ENCODE measurements around the gene GTF2H4.

Gene GTF2H4

DNA sequence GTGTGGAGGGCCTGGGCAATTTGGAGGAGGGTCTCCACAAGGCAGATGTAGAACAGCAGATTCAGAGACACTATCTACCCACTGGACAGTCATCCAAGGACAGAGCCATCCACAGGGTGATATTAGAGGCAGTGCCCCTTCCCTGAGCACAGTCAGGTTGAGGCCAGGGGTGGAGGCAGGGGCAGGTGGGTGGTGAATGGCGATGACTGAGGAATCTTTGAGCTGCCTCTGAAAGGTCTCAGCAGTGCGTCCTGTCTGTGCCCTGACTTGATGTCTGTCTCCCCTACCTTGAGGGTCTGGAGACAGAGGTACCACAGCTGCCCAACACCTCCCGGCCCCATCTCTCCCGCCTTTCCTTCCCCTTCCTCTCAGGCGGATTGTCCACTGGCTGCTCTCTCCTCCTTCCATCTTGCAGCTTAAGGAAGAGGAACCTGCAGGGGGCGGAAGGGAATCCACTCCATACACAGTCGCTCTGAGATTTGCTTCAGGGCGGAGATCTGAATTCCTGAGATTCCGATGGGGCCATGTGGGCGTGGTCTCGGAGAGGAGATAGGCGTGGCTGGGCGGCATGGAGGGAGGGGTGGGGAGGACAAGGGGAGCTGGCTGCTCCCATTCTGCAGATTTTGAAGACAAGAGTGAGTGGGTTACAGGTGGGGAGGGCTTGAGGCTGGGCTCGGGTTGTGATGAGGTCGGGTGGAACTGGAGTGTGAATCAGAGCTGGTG lies 34.5 kb downstream of the GTF2H4 start:
- no peak overlapping the region for H3K27ac ChIP-seq (ENCODE audit: low read depth, low read length)

GRCh38 chr6:30944051-30944450 lies 36.0 kb downstream of the GTF2H4 start:
- H3K27ac ChIP-seq (ENCODE audit: low read depth, low read length) = no peak overlapping the region
- no peak overlapping the region for H3K4me2 ChIP-seq (ENCODE audit: low read length)
- H3K9me2 ChIP-seq (replicated peaks; ENCODE audit: control insufficient read depth, low read length) = no peaks in the 10 kb centered on the region
- no peaks in the 10 kb centered on the region for H3F3A ChIP-seq (ENCODE audit: control insufficient read depth, insufficient read depth)
- no peaks in the 10 kb centered on the region for H3K4me1 ChIP-seq (ENCODE audit: control insufficient read depth, low read length)
- H3K79me2 ChIP-seq (ENCODE audit: control insufficient read depth, low read length) = no peaks in the 10 kb centered on the region
- TF ChIP-seq, protein P1, sequence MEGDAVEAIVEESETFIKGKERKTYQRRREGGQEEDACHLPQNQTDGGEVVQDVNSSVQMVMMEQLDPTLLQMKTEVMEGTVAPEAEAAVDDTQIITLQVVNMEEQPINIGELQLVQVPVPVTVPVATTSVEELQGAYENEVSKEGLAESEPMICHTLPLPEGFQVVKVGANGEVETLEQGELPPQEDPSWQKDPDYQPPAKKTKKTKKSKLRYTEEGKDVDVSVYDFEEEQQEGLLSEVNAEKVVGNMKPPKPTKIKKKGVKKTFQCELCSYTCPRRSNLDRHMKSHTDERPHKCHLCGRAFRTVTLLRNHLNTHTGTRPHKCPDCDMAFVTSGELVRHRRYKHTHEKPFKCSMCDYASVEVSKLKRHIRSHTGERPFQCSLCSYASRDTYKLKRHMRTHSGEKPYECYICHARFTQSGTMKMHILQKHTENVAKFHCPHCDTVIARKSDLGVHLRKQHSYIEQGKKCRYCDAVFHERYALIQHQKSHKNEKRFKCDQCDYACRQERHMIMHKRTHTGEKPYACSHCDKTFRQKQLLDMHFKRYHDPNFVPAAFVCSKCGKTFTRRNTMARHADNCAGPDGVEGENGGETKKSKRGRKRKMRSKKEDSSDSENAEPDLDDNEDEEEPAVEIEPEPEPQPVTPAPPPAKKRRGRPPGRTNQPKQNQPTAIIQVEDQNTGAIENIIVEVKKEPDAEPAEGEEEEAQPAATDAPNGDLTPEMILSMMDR (IDR thresholded peaks at IDR 0.05; ENCODE audit: low read depth, low read length, poor library complexity, severe bottlenecking) = no peak
- TF ChIP-seq EZH2phosphoT487 (IDR thresholded peaks at IDR 0.05; ENCODE audit: borderline replicate concordance, low read length) = no peak
- no peaks in the 10 kb centered on the region for H3K36me3 ChIP-seq (ENCODE audit: control insufficient read depth, low read length)
- no peaks in the 10 kb centered on the region for H3K9me3 ChIP-seq (ENCODE audit: control insufficient read depth, insufficient read depth, low read length)
- H3K27me3 ChIP-seq (ENCODE audit: control insufficient read depth, low read length) = peaks cover 34% of the 10 kb centered on the region; the same call in 1 of the 2 replicates
- no peaks in the 10 kb centered on the region for H4K20me1 ChIP-seq (ENCODE audit: control insufficient read depth, insufficient read depth, low read depth, low read length)
- no peak overlapping the region for H3K4me3 ChIP-seq (ENCODE audit: low read length)

More for the DNA sequence above, 34.5 kb downstream of the GTF2H4 start:
- H3K4me2 ChIP-seq (ENCODE audit: low read length) = no peak overlapping the region
- no peaks in the 10 kb centered on the region for H3K4me1 ChIP-seq (ENCODE audit: control insufficient read depth, low read length)
- TF ChIP-seq EZH2phosphoT487 (IDR thresholded peaks at IDR 0.05; ENCODE audit: borderline replicate concordance, low read length) = no peak
- TF ChIP-seq, protein P1 (IDR thresholded peaks at IDR 0.05; ENCODE audit: low read depth, low read length, poor library complexity, severe bottlenecking) = no peak
- H3K27me3 ChIP-seq (ENCODE audit: control insufficient read depth, low read length) = peaks cover 35% of the 10 kb centered on the region; the same call in 1 of the 2 replicates
- H3K9me3 ChIP-seq (ENCODE audit: control insufficient read depth, insufficient read depth, low read length) = no peaks in the 10 kb centered on the region
- H3K9me2 ChIP-seq (replicated peaks; ENCODE audit: control insufficient read depth, low read length) = no peaks in the 10 kb centered on the region
- H3K4me3 ChIP-seq (ENCODE audit: low read length) = no peak overlapping the region
- H4K20me1 ChIP-seq (ENCODE audit: control insufficient read depth, insufficient read depth, low read depth, low read length) = no peaks in the 10 kb centered on the region
- H3K36me3 ChIP-seq (ENCODE audit: control insufficient read depth, low read length) = no peaks in the 10 kb centered on the region
- H3F3A ChIP-seq (ENCODE audit: control insufficient read depth, insufficient read depth) = no peaks in the 10 kb centered on the region
- no peaks in the 10 kb centered on the region for H3K79me2 ChIP-seq (ENCODE audit: control insufficient read depth, low read length)

DNA sequence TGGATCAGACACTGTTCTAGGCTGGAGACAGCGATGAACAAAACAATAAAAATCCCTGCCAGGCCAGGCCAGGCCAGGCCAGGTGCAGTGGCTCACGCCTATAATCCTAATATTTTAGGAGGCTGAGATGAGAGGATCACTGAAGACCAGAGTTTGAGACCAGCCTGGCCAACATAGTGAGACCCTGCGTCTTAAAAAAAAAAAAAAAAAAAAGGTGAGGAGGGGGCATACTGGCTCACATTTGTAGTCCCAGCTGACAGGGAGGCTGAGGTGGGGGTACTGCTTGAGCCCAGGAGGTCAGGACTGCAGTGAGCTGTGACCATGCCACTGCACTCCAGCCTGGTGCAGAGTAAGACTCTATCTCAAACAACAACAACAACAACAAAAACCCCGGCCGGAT lies 37.3 kb downstream of the GTF2H4 start:
- no peak overlapping the region for H3K4me3 ChIP-seq (ENCODE audit: low read length)
- no peaks in the 10 kb centered on the region for H3K9me2 ChIP-seq (replicated peaks; ENCODE audit: control insufficient read depth, low read length)
- H3K4me2 ChIP-seq (ENCODE audit: low read length) = no peak overlapping the region
- H3K4me1 ChIP-seq (ENCODE audit: control insufficient read depth, low read length) = no peaks in the 10 kb centered on the region
- no peak for TF ChIP-seq EZH2phosphoT487 (IDR thresholded peaks at IDR 0.05; ENCODE audit: borderline replicate concordance, low read length)
- TF ChIP-seq, protein P1 (IDR thresholded peaks at IDR 0.05; ENCODE audit: low read depth, low read length, poor library complexity, severe bottlenecking) = no peak
- H3K9me3 ChIP-seq (ENCODE audit: control insufficient read depth, insufficient read depth, low read length) = no peaks in the 10 kb centered on the region
- H3K27ac ChIP-seq (ENCODE audit: low read depth, low read length) = no peak overlapping the region
- H3K27me3 ChIP-seq (ENCODE audit: control insufficient read depth, low read length) = peaks cover 29% of the 10 kb centered on the region; the same call in 1 of the 2 replicates
- no peaks in the 10 kb centered on the region for H3F3A ChIP-seq (ENCODE audit: control insufficient read depth, insufficient read depth)
- no peaks in the 10 kb centered on the region for H3K79me2 ChIP-seq (ENCODE audit: control insufficient read depth, low read length)
- no peaks in the 10 kb centered on the region for H3K36me3 ChIP-seq (ENCODE audit: control insufficient read depth, low read length)
- no peaks in the 10 kb centered on the region for H4K20me1 ChIP-seq (ENCODE audit: control insufficient read depth, insufficient read depth, low read depth, low read length)
